ENCODE results near the gene GAGE12C. TPM values are rescaled to one million over a fixed set of nuclear protein-coding genes. Genes with fewer than 3 reads are reported as not detected.
"Not testable (repeated sequence)": the region's sequence is repeated elsewhere in the genome, so short reads cannot be mapped to it uniquely, and the experiment has no call there.

GAGE12C gene, protein sequence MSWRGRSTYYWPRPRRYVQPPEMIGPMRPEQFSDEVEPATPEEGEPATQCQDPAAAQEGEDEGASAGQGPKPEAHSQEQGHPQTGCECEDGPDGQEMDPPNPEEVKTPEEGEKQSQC
- total RNA-seq = not detected in 2 replicates
- polyA plus RNA-seq = not detected in 2 replicates

DNA sequence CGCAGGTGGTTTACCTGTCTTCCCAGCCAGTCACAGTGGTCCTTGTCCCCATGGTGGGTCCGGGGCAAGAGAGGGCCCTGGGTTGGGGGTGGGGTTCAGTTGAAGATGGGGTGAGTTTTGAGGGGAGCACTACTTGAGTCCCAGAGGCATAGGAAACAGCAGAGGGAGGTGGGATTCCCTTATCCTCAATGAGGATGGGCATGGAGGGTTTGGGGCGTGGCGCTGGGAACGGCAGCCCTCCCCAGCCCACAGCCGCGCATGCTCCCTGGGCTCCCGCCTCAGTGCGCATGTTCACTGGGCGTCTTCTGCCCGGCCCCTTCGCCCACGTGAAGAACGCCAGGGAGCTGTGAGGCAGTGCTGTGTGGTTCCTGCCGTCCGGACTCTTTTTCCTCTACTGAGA, at the start of gene GAGE12C:
TSS of gene GAGE12C (plus strand) at position 301 of the 400 bp plus-strand sequence. CDS start 1,155 bp downstream, outside the sequence.
- H3K4me1 ChIP-seq (ENCODE audit: insufficient read depth) = not testable (repeated sequence)
- WGBS (ENCODE audit: low lambda C conversion rate, missing lambda C conversion rate) = no CpG with 5 or more reads among the region's 16 CpGs

DNA sequence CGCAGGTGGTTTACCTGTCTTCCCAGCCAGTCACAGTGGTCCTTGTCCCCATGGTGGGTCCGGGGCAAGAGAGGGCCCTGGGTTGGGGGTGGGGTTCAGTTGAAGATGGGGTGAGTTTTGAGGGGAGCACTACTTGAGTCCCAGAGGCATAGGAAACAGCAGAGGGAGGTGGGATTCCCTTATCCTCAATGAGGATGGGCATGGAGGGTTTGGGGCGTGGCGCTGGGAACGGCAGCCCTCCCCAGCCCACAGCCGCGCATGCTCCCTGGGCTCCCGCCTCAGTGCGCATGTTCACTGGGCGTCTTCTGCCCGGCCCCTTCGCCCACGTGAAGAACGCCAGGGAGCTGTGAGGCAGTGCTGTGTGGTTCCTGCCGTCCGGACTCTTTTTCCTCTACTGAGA, 9.5 kb downstream of the GAGE12C start, which contains the start of gene GAGE12D:
TSS of gene GAGE12D (plus strand) at position 301 of the 400 bp plus-strand sequence. CDS start 1,155 bp downstream, outside the sequence.
- not testable (repeated sequence) for H3K36me3 ChIP-seq (replicated peaks; ENCODE audit: insufficient read depth, low read depth); H3K9me3 ChIP-seq (ENCODE audit: low read depth)
- WGBS (ENCODE audit: low lambda C conversion rate, missing lambda C conversion rate) = no CpG with 5 or more reads among the region's 16 CpGs

More for the DNA sequence above, at the start of gene GAGE12C:
- not testable (repeated sequence) for H2AFZ ChIP-seq; H3K9me2 ChIP-seq (replicated peaks; ENCODE audit: insufficient read depth); H3K27ac ChIP-seq; H3K36me3 ChIP-seq (replicated peaks; ENCODE audit: insufficient read depth, low read depth); H3K4me2 ChIP-seq; H3K9me3 ChIP-seq (ENCODE audit: low read depth); DNase-seq (ENCODE audit: low spot score); H3K4me3 ChIP-seq; H4K20me1 ChIP-seq (ENCODE audit: insufficient read depth, poor library complexity, severe bottlenecking); H3K79me2 ChIP-seq; H3K27me3 ChIP-seq

DNA sequence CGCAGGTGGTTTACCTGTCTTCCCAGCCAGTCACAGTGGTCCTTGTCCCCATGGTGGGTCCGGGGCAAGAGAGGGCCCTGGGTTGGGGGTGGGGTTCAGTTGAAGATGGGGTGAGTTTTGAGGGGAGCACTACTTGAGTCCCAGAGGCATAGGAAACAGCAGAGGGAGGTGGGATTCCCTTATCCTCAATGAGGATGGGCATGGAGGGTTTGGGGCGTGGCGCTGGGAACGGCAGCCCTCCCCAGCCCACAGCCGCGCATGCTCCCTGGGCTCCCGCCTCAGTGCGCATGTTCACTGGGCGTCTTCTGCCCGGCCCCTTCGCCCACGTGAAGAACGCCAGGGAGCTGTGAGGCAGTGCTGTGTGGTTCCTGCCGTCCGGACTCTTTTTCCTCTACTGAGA, 19.0 kb downstream of the GAGE12C start, which contains the start of gene GAGE12E:
TSS of gene GAGE12E (plus strand) at position 301 of the 400 bp plus-strand sequence. CDS start 1,155 bp downstream, outside the sequence.
- not testable (repeated sequence) for H3K4me2 ChIP-seq; H3K9me2 ChIP-seq (replicated peaks; ENCODE audit: insufficient read depth); H3K27me3 ChIP-seq; H3K36me3 ChIP-seq (replicated peaks; ENCODE audit: insufficient read depth, low read depth); H2AFZ ChIP-seq; DNase-seq (ENCODE audit: low spot score); H3K9me3 ChIP-seq (ENCODE audit: low read depth); H3K79me2 ChIP-seq; H3K4me3 ChIP-seq; H3K27ac ChIP-seq; H3K4me1 ChIP-seq (ENCODE audit: insufficient read depth); H4K20me1 ChIP-seq (ENCODE audit: insufficient read depth, poor library complexity, severe bottlenecking)
- no CpG with 5 or more reads among the region's 16 CpGs for WGBS (ENCODE audit: low lambda C conversion rate, missing lambda C conversion rate)

More for the DNA sequence above, 9.5 kb downstream of the GAGE12C start, which contains the start of gene GAGE12D:
- H3K4me2 ChIP-seq; H3K79me2 ChIP-seq; H3K9me2 ChIP-seq (replicated peaks; ENCODE audit: insufficient read depth); DNase-seq (ENCODE audit: low spot score); H3K27ac ChIP-seq; H3K4me3 ChIP-seq; H4K20me1 ChIP-seq (ENCODE audit: insufficient read depth, poor library complexity, severe bottlenecking); H2AFZ ChIP-seq; H3K4me1 ChIP-seq (ENCODE audit: insufficient read depth); H3K27me3 ChIP-seq: not testable (repeated sequence)

DNA sequence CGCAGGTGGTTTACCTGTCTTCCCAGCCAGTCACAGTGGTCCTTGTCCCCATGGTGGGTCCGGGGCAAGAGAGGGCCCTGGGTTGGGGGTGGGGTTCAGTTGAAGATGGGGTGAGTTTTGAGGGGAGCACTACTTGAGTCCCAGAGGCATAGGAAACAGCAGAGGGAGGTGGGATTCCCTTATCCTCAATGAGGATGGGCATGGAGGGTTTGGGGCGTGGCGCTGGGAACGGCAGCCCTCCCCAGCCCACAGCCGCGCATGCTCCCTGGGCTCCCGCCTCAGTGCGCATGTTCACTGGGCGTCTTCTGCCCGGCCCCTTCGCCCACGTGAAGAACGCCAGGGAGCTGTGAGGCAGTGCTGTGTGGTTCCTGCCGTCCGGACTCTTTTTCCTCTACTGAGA, 28.6 kb downstream of the GAGE12C start, which contains the start of gene GAGE12F:
TSS of gene GAGE12F (plus strand) at position 301 of the 400 bp plus-strand sequence. CDS start 1,155 bp downstream, outside the sequence.
- H3K4me3 ChIP-seq; H3K36me3 ChIP-seq (replicated peaks; ENCODE audit: insufficient read depth, low read depth); H3K9me2 ChIP-seq (replicated peaks; ENCODE audit: insufficient read depth); H2AFZ ChIP-seq; H3K27ac ChIP-seq; H3K79me2 ChIP-seq; H4K20me1 ChIP-seq (ENCODE audit: insufficient read depth, poor library complexity, severe bottlenecking); H3K27me3 ChIP-seq; H3K4me2 ChIP-seq; DNase-seq (ENCODE audit: low spot score); H3K4me1 ChIP-seq (ENCODE audit: insufficient read depth); H3K9me3 ChIP-seq (ENCODE audit: low read depth): not testable (repeated sequence)
- WGBS (ENCODE audit: low lambda C conversion rate, missing lambda C conversion rate) = no CpG with 5 or more reads among the region's 16 CpGs

DNA sequence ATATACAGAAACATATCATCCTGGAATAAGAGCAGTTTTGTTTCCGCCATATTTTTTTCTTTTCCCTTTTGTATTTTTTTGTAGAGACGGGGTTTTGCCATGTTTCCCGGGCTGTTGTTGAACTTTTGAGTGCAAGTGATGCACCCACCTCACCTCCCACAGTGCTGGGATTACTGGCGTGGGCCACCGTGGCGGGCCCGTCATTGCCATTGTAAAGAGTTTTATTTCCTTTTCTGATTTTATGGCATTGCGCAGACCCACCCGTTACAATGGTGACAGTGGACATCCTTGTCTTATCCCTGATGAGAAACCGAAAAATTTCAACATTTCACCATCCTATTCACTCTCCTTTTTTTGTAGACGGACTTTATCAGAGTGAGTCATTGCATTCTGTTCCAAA, 36.8 kb downstream of the GAGE12C start:
- H3K36me3 ChIP-seq (replicated peaks; ENCODE audit: insufficient read depth, low read depth); H3K9me3 ChIP-seq (ENCODE audit: low read depth); H3K27me3 ChIP-seq; H3K4me1 ChIP-seq (ENCODE audit: insufficient read depth); H3K27ac ChIP-seq; H4K20me1 ChIP-seq (ENCODE audit: insufficient read depth, poor library complexity, severe bottlenecking); H2AFZ ChIP-seq; DNase-seq (ENCODE audit: low spot score); H3K4me2 ChIP-seq; H3K4me3 ChIP-seq; H3K79me2 ChIP-seq; H3K9me2 ChIP-seq (replicated peaks; ENCODE audit: insufficient read depth): not testable (repeated sequence)
- WGBS (ENCODE audit: low lambda C conversion rate, missing lambda C conversion rate) = no CpG with 5 or more reads among the region's 11 CpGs

DNA sequence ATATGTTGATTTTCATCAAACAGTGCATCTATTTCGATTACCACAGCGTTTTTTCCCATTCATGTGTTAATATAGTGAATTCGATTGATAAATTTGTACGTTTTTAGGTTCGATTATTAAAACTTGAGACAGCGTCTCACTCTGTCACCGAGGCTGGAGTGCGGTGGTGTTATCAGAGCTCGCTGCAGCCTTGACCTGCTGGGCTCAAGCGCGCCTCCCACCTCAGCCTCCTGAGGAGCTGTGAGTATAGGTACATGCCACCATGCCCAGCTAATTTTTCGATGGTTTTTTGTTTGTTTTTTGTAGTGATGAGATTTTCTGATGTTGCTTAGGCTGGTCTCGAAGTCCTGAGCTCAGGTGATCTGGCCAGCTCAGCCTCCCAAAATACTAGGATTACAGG, 37.2 kb downstream of the GAGE12C start:
- H3K79me2 ChIP-seq; H4K20me1 ChIP-seq (ENCODE audit: insufficient read depth, poor library complexity, severe bottlenecking); H3K9me2 ChIP-seq (replicated peaks; ENCODE audit: insufficient read depth); H2AFZ ChIP-seq; DNase-seq (ENCODE audit: low spot score); H3K9me3 ChIP-seq (ENCODE audit: low read depth); H3K4me2 ChIP-seq; H3K27ac ChIP-seq; H3K4me3 ChIP-seq; H3K27me3 ChIP-seq; H3K36me3 ChIP-seq (replicated peaks; ENCODE audit: insufficient read depth, low read depth); H3K4me1 ChIP-seq (ENCODE audit: insufficient read depth): not testable (repeated sequence)
- no CpG with 5 or more reads among the region's 13 CpGs for WGBS (ENCODE audit: low lambda C conversion rate, missing lambda C conversion rate)

DNA sequence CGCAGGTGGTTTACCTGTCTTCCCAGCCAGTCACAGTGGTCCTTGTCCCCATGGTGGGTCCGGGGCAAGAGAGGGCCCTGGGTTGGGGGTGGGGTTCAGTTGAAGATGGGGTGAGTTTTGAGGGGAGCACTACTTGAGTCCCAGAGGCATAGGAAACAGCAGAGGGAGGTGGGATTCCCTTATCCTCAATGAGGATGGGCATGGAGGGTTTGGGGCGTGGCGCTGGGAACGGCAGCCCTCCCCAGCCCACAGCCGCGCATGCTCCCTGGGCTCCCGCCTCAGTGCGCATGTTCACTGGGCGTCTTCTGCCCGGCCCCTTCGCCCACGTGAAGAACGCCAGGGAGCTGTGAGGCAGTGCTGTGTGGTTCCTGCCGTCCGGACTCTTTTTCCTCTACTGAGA, 38.1 kb downstream of the GAGE12C start, which contains the start of gene GAGE12G:
TSS of gene GAGE12G (plus strand) at position 301 of the 400 bp plus-strand sequence. CDS start 1,155 bp downstream, outside the sequence.
- H3K9me3 ChIP-seq (ENCODE audit: low read depth); H3K36me3 ChIP-seq (replicated peaks; ENCODE audit: insufficient read depth, low read depth); H2AFZ ChIP-seq; H3K27ac ChIP-seq; H3K9me2 ChIP-seq (replicated peaks; ENCODE audit: insufficient read depth); DNase-seq (ENCODE audit: low spot score); H3K79me2 ChIP-seq; H3K4me1 ChIP-seq (ENCODE audit: insufficient read depth); H3K4me2 ChIP-seq; H4K20me1 ChIP-seq (ENCODE audit: insufficient read depth, poor library complexity, severe bottlenecking); H3K27me3 ChIP-seq; H3K4me3 ChIP-seq: not testable (repeated sequence)
- no CpG with 5 or more reads among the region's 16 CpGs for WGBS (ENCODE audit: low lambda C conversion rate, missing lambda C conversion rate)

DNA sequence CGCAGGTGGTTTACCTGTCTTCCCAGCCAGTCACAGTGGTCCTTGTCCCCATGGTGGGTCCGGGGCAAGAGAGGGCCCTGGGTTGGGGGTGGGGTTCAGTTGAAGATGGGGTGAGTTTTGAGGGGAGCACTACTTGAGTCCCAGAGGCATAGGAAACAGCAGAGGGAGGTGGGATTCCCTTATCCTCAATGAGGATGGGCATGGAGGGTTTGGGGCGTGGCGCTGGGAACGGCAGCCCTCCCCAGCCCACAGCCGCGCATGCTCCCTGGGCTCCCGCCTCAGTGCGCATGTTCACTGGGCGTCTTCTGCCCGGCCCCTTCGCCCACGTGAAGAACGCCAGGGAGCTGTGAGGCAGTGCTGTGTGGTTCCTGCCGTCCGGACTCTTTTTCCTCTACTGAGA, 47.7 kb downstream of the GAGE12C start, which contains the start of gene GAGE12H:
TSS of gene GAGE12H (plus strand) at position 301 of the 400 bp plus-strand sequence. CDS start 1,155 bp downstream, outside the sequence.
- not testable (repeated sequence) for DNase-seq (ENCODE audit: low spot score); H3K4me3 ChIP-seq; H3K36me3 ChIP-seq (replicated peaks; ENCODE audit: insufficient read depth, low read depth); H3K9me3 ChIP-seq (ENCODE audit: low read depth); H3K9me2 ChIP-seq (replicated peaks; ENCODE audit: insufficient read depth); H3K79me2 ChIP-seq; H3K4me1 ChIP-seq (ENCODE audit: insufficient read depth); H2AFZ ChIP-seq; H3K4me2 ChIP-seq; H3K27me3 ChIP-seq; H3K27ac ChIP-seq; H4K20me1 ChIP-seq (ENCODE audit: insufficient read depth, poor library complexity, severe bottlenecking)
- WGBS (ENCODE audit: low lambda C conversion rate, missing lambda C conversion rate) = no CpG with 5 or more reads among the region's 16 CpGs

Data from hepatocyte (in vitro differentiated cells).